Endothelial cell of umbilical vein (primary cell): ENCODE data around the gene KISS1R. TPM values are rescaled to one million over a fixed set of nuclear protein-coding genes. Genes with fewer than 3 reads are reported as not detected.

Source experiments
- BruUV-seq: library from RNA; stranded (reverse); fragments of 400-500 nt; replicated peaks from 2 replicates; lab custom pipeline; 2021; lab: Mats Ljungman, UMichigan
- CTCF ChIA-PET: fragments of 300-600, 350-600 bp; sonication (Branson Sonifier 250); formaldehyde crosslinking; loops from one replicate; lab custom pipeline; 2021; ENCODE audit warnings: antibody characterized with exemption, inconsistent platforms; lab: Charles Lee
- POLR2A ChIA-PET: fragments of 300-600, 350-600 bp; sonication (Branson Sonifier 250); formaldehyde crosslinking; loops from one replicate; lab custom pipeline; 2021; ENCODE audit warnings: antibody characterized with exemption, inconsistent platforms; lab: Charles Lee
- DNase-seq: peaks from one replicate; pipeline ENCODE4 v3.0.0-alpha.2; 2011; ENCODE audit warnings: low read depth, low spot score
- FAIRE-seq: peaks from 2 replicates; lab custom pipeline; 2011; peaks lifted over from hg19 to GRCh38; lab: Jason Lieb, UNC
- H2AFZ ChIP-seq: 2 replicates; pipeline ENCODE4 v1.6.0; 2012; ENCODE audit warnings: low read depth, low read length, control low read depth, inconsistent platforms
- H3K27ac ChIP-seq: 2 replicates; pipeline ENCODE4 v1.5.1; 2011; ENCODE audit warnings: low read depth, mild to moderate bottlenecking, control low read depth, low read length, moderate library complexity; ENCODE audit not compliant: insufficient read depth
- H3K27me3 ChIP-seq, 2 experiments: 2 replicates each; pipeline versions ENCODE4 v1.6.0 to v1.6.1; 2011; ENCODE audit warnings: low read length in 2 of 2, mixed read lengths in 1 of 2; ENCODE audit not compliant: control insufficient read depth in 2 of 2, insufficient read depth in 2 of 2
- H3K36me3 ChIP-seq, 2 experiments: 2 replicates in 1 of 2; 3 replicates in 1 of 2; pipeline ENCODE4 v1.5.1; 2011; ENCODE audit warnings: low read length in 2 of 2, mild to moderate bottlenecking in 1 of 2, moderate library complexity in 1 of 2; ENCODE audit not compliant: control insufficient read depth in 2 of 2, insufficient read depth in 2 of 2; ENCODE audit errors: extremely low read depth in 1 of 2
- H3K4me1 ChIP-seq: 3 replicates; pipeline ENCODE4 v1.5.1; 2011; ENCODE audit warnings: mild to moderate bottlenecking, low read length; ENCODE audit not compliant: control insufficient read depth, insufficient read depth; ENCODE audit errors: extremely low read depth
- H3K4me2 ChIP-seq: 2 replicates; pipeline ENCODE4 v1.6.1; 2011; ENCODE audit warnings: low read length, control low read depth, mixed read lengths; ENCODE audit not compliant: insufficient read depth
- H3K4me3 ChIP-seq, 3 experiments: fragments of 200-600 bp in 1 of 3; sonication (generic), shearing (Covaris generic) in 1 of 3; replicated peaks in 1 of 3; 2 replicates each; pipeline ENCODE4 v1.5.1; 2011 to 2016; ENCODE audit warnings: control low read depth in 3 of 3, low read length in 3 of 3, mild to moderate bottlenecking in 2 of 3, inconsistent platforms in 1 of 3, low read depth in 1 of 3, moderate library complexity in 1 of 3; ENCODE audit not compliant: insufficient read depth in 1 of 3
- H3K79me2 ChIP-seq: 2 replicates; pipeline ENCODE4 v1.6.0; 2012; ENCODE audit warnings: low read length, inconsistent platforms; ENCODE audit not compliant: control insufficient read depth, insufficient read depth
- H3K9ac ChIP-seq: replicated peaks from 2 replicates; pipeline ENCODE3; 2011; ENCODE audit warnings: low read length, control low read depth; ENCODE audit not compliant: insufficient read depth; ENCODE audit errors: extremely low read depth
- H3K9me1 ChIP-seq: replicated peaks from 3 replicates; pipeline ENCODE4 v1.6.0; 2011; ENCODE audit warnings: mild to moderate bottlenecking, low read length; ENCODE audit not compliant: control insufficient read depth, insufficient read depth; ENCODE audit errors: extremely low read depth
- H3K9me3 ChIP-seq: replicated peaks from 2 replicates; pipeline ENCODE4 v1.5.1; 2012; ENCODE audit warnings: low read length, inconsistent platforms; ENCODE audit not compliant: control insufficient read depth, insufficient read depth
- H4K20me1 ChIP-seq: replicated peaks from 2 replicates; pipeline ENCODE3; 2011; ENCODE audit warnings: mild to moderate bottlenecking, low read length; ENCODE audit not compliant: control insufficient read depth, insufficient read depth; ENCODE audit errors: extremely low read depth
- EZH2 ChIP-seq: IDR thresholded peaks from 2 replicates; pipeline ENCODE4 v1.6.1; 2012; ENCODE audit warnings: borderline replicate concordance, low read depth, mild to moderate bottlenecking, moderate library complexity, low read length, inconsistent platforms; ENCODE audit not compliant: severe bottlenecking
- FOS ChIP-seq: IDR thresholded peaks from 2 replicates; pipeline ENCODE4 v1.6.1; 2011; ENCODE audit warnings: mild to moderate bottlenecking, low read length, moderate library complexity, borderline replicate concordance; ENCODE audit not compliant: insufficient read depth
- GATA2 ChIP-seq: IDR thresholded peaks from 2 replicates; pipeline ENCODE4 v1.7.0; 2011; ENCODE audit warnings: low read depth, mild to moderate bottlenecking, moderate library complexity, mixed read lengths, low read length; ENCODE audit not compliant: insufficient read length, insufficient read depth
- JUN ChIP-seq: IDR thresholded peaks from 2 replicates; pipeline ENCODE4 v1.6.1; 2011; ENCODE audit warnings: borderline replicate concordance, low read depth; ENCODE audit not compliant: insufficient read length, insufficient read depth
- MYC ChIP-seq: IDR thresholded peaks from one replicate; pipeline ENCODE4 v1.6.1; 2011; ENCODE audit warnings: mild to moderate bottlenecking, low read depth, low read length
- POLR2A ChIP-seq: IDR thresholded peaks from 2 replicates; pipeline ENCODE4 v1.6.1; 2012; ENCODE audit warnings: low read depth, mild to moderate bottlenecking, control low read depth, low read length
- POLR2AphosphoS5 ChIP-seq: IDR thresholded peaks from 2 replicates; pipeline ENCODE4 v1.6.1; 2012; ENCODE audit warnings: low read depth, mild to moderate bottlenecking, control low read depth, low read length, moderate library complexity; ENCODE audit not compliant: insufficient read depth
- dilution Hi-C: fragments of 300-500 bp; cut with MboI; formaldehyde crosslinking; loops from one replicate; pipeline ENCODE4 v1.15.0; 2019; ENCODE audit warnings: low sequenced_read_pairs; ENCODE audit not compliant: extremely low pct_ligation_motif_present
- intact Hi-C: fragments of 100-400 bp; cut with micrococcal nuclease; formaldehyde crosslinking; loops from one replicate; pipeline ENCODE4 v1.10.0; 2022
- polyA plus RNA-seq, 4 experiments: library from polyadenylated mRNA; depleted of rRNA in 3 of 4; stranded (reverse) in 3 of 4; unstranded in 1 of 4; fragments of >200 nt; gene quantifications; 2 replicates each; pipeline versions ENCODE4 v1.2.1 to v1.2.3, GENCODE V29; 2011 to 2012; ENCODE audit warnings: missing spikeins in 1 of 4
- total RNA-seq: library from RNA; stranded (reverse); gene quantifications from 2 replicates; pipeline ENCODE4 v1.2.3, GENCODE V29; 2021
- TF ChIP-seq, protein P1 (sequence below), 2 donors: IDR thresholded peaks; 1 replicate in 1 of 2; 2 replicates in 1 of 2; pipeline ENCODE4 v1.5.1; 2011; ENCODE audit warnings: low read length in 2 of 2, mild to moderate bottlenecking in 2 of 2, moderate library complexity in 2 of 2, control low read depth in 1 of 2, inconsistent platforms in 1 of 2, low read depth in 1 of 2; ENCODE audit not compliant: insufficient read depth in 1 of 2; ENCODE audit errors: extremely low read depth in 1 of 2
- TF ChIP-seq, protein P2 (sequence below): IDR thresholded peaks from 2 replicates; pipeline ENCODE4 v1.6.1; 2011; ENCODE audit not compliant: insufficient read depth, insufficient read length

Gene KISS1R
- total and polyA plus RNA-seq, 2 donors (not counting 3 experiments of a cell fraction or from before 2014, with no cell fraction given) = not detected

DNA sequence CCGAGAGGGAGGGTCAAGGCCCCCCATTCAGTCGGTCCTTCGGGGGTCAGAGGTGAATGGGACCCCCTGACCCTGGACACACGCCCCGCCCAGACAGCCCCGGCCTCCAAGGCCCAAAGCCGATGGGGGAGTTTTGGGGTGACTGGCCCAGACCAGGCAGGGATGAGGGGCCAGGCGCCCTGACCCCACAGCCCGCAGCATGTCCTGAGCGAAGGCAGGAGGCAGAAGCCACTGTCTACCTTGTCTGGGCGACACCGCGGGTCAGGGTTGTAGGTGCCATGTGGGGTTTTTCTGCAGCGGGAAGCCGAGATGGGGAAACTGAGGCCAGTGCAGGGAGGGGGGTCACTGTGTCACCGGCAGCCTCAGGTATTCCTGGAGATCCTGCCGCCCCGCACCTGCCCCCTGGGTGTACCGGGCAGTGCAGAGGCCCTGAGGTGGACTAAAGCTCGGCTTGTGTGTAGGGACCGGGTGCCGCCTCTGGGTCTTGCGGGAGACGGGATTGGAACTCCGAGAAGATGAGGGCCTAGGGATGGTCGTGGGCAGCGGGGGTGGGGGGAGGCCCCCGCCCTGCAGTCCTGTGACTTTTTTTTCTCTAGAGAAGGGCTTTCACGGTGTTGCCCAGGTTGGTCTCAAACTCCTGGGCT is 17.2 kb downstream of the KISS1R start:
- POLR2A ChIA-PET = no interaction called here
- Histone ChIP-seq H3K4me2 (no peak overlapping the region), H3K27me3 (no peaks in the 10 kb centered on the region), H3K9me1 (no peaks in the 10 kb centered on the region), H3K79me2 (peaks cover 2% of the 10 kb centered on the region), H3K9ac (no peak overlapping the region), H3K27ac (peak overlapping the region; percentile 19), H3K36me3 (no peaks in the 10 kb centered on the region), H3K4me1 (peaks cover 15% of the 10 kb centered on the region), H2AFZ (no peak overlapping the region), H3K9me3 (no peaks in the 10 kb centered on the region), H3K4me3 (no peak overlapping the region), H4K20me1 (no peaks in the 10 kb centered on the region)
- intact Hi-C loops (loop anchor here (10.0 kb wide), 1 partner anchor 170 kb away; the partner anchor contains the start of gene GPX4), dilution Hi-C loops (no loop called here)
- no peak for FAIRE-seq
- CTCF ChIA-PET = interaction anchor here (0.8 to 1.3 kb wide), 3 partner anchors 11 to 50 kb away, joined by 3 to 7 read pairs (median 6); partner anchors contain the start of gene WDR18
- TF ChIP-seq FOS = no peak
- TF ChIP-seq, protein P1, sequence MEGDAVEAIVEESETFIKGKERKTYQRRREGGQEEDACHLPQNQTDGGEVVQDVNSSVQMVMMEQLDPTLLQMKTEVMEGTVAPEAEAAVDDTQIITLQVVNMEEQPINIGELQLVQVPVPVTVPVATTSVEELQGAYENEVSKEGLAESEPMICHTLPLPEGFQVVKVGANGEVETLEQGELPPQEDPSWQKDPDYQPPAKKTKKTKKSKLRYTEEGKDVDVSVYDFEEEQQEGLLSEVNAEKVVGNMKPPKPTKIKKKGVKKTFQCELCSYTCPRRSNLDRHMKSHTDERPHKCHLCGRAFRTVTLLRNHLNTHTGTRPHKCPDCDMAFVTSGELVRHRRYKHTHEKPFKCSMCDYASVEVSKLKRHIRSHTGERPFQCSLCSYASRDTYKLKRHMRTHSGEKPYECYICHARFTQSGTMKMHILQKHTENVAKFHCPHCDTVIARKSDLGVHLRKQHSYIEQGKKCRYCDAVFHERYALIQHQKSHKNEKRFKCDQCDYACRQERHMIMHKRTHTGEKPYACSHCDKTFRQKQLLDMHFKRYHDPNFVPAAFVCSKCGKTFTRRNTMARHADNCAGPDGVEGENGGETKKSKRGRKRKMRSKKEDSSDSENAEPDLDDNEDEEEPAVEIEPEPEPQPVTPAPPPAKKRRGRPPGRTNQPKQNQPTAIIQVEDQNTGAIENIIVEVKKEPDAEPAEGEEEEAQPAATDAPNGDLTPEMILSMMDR (IDR thresholded peaks at IDR 0.05; ENCODE audit: extremely low read depth in 1 of 2, insufficient read depth in 1 of 2, low read depth in 1 of 2, low read length in 2 of 2) = no peak
- TF ChIP-seq POLR2A = no peak
- no peak for TF ChIP-seq EZH2
- no peak for TF ChIP-seq MYC
- TF ChIP-seq GATA2 = no peak
- TF ChIP-seq, protein P2, sequence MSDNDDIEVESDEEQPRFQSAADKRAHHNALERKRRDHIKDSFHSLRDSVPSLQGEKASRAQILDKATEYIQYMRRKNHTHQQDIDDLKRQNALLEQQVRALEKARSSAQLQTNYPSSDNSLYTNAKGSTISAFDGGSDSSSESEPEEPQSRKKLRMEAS = no peak
- TF ChIP-seq JUN = no peak
- TF ChIP-seq POLR2AphosphoS5 = no peak
- no TSS peak for BruUV-seq
- no peak for DNase-seq
